Liver (tissue), 9 donors: ENCODE data around the gene CA9. TPM values are rescaled to one million over a fixed set of nuclear protein-coding genes. Genes with fewer than 3 reads are reported as not detected.

Experiments
- DNase-seq: peaks from one replicate; pipeline ENCODE4 v3.0.0-alpha.2; 2017; ENCODE audit warnings: low spot score
- H3K27ac ChIP-seq, 2 donors: one replicate each; pipeline ENCODE4 v1.7.0; 2013; ENCODE audit warnings: inconsistent platforms in 2 of 2, low read length in 2 of 2, control low read depth in 1 of 2, low read depth in 1 of 2, mild to moderate bottlenecking in 1 of 2
- H3K27me3 ChIP-seq, 4 donors: one replicate each; pipeline versions ENCODE4 v1.6.1 to v1.7.0; 2013; ENCODE audit warnings: low read length in 3 of 4, inconsistent platforms in 1 of 4, mild to moderate bottlenecking in 1 of 4, moderate library complexity in 1 of 4; ENCODE audit not compliant: control insufficient read depth in 4 of 4, insufficient read depth in 4 of 4
- H3K36me3 ChIP-seq, 4 donors: one replicate each; pipeline versions ENCODE4 v1.6.1 to v1.7.0; 2013; ENCODE audit warnings: low read length in 3 of 4, mild to moderate bottlenecking in 3 of 4, low read depth in 1 of 4, moderate library complexity in 1 of 4; ENCODE audit not compliant: control insufficient read depth in 4 of 4, insufficient read depth in 3 of 4
- H3K4me1 ChIP-seq, 4 donors: one replicate each; pipeline versions ENCODE4 v1.6.1 to v1.7.0; 2013; ENCODE audit warnings: low read length in 3 of 4, mild to moderate bottlenecking in 3 of 4, moderate library complexity in 1 of 4; ENCODE audit not compliant: control insufficient read depth in 4 of 4, insufficient read depth in 4 of 4
- H3K4me3 ChIP-seq, 3 donors: one replicate each; pipeline versions ENCODE4 v1.6.1 to v1.7.0; 2013; ENCODE audit warnings: low read length in 3 of 3, control low read depth in 1 of 3, low read depth in 1 of 3, mild to moderate bottlenecking in 1 of 3
- H3K9ac ChIP-seq, 2 donors: one replicate each; pipeline ENCODE4 v1.7.0; 2013; ENCODE audit warnings: low read length in 2 of 2, mild to moderate bottlenecking in 2 of 2, moderate library complexity in 2 of 2, control low read depth in 1 of 2, low read depth in 1 of 2
- H3K9me3 ChIP-seq, 4 donors: one replicate each; pipeline versions ENCODE4 v1.6.1 to v1.7.0; 2013; ENCODE audit warnings: low read length in 3 of 4; ENCODE audit not compliant: control insufficient read depth in 4 of 4
- EGR1 ChIP-seq, 2 donors: IDR thresholded peaks; 2 replicates each; pipeline ENCODE4 v1.6.1; 2016 to 2018; ENCODE audit warnings: antibody characterized with exemption in 2 of 2, low read depth in 2 of 2
- FOXA1 ChIP-seq: IDR thresholded peaks from 2 replicates; pipeline ENCODE4 v1.6.1; 2016; ENCODE audit warnings: antibody characterized with exemption
- GABPA ChIP-seq, 2 donors: IDR thresholded peaks in 1 of 2; conservative IDR thresholded peaks in 1 of 2; 2 replicates each; pipeline ENCODE4 v1.6.1; 2016; ENCODE audit warnings: antibody characterized with exemption in 2 of 2, mild to moderate bottlenecking in 1 of 2, moderate library complexity in 1 of 2
- HNF4A ChIP-seq, 2 donors: conservative IDR thresholded peaks; 2 replicates each; pipeline ENCODE4 v1.6.1; 2016; ENCODE audit warnings: antibody characterized with exemption in 2 of 2, mild to moderate bottlenecking in 2 of 2
- HNF4G ChIP-seq: IDR thresholded peaks from 2 replicates; pipeline ENCODE4 v1.6.1; 2016; ENCODE audit warnings: antibody characterized with exemption
- JUND ChIP-seq, 2 donors: IDR thresholded peaks; 2 replicates each; pipeline ENCODE4 v1.6.1; 2016; ENCODE audit warnings: antibody characterized with exemption in 2 of 2
- NR2F2 ChIP-seq: IDR thresholded peaks from 2 replicates; pipeline ENCODE4 v1.6.1; 2016; ENCODE audit warnings: antibody characterized with exemption
- RAD21 ChIP-seq, 2 donors: IDR thresholded peaks; 2 replicates each; pipeline ENCODE4 v1.6.1; 2016; ENCODE audit warnings: antibody characterized with exemption in 2 of 2, mild to moderate bottlenecking in 2 of 2
- RXRA ChIP-seq, 2 donors: IDR thresholded peaks; 2 replicates each; pipeline ENCODE4 v1.6.1; 2017 to 2018; ENCODE audit warnings: antibody characterized with exemption in 2 of 2, mild to moderate bottlenecking in 1 of 2
- SP1 ChIP-seq: IDR thresholded peaks from 2 replicates; pipeline ENCODE4 v1.6.1; 2018; ENCODE audit warnings: antibody characterized with exemption, mild to moderate bottlenecking
- TAF1 ChIP-seq: conservative IDR thresholded peaks from 2 replicates; pipeline ENCODE4 v1.6.1; 2016; ENCODE audit warnings: antibody characterized with exemption, mild to moderate bottlenecking
- YY1 ChIP-seq: IDR thresholded peaks from 2 replicates; pipeline ENCODE4 v1.6.1; 2016; ENCODE audit warnings: antibody characterized with exemption, mild to moderate bottlenecking
- WGBS: extraction: QIAGEN DNeasy Blood & Tissue Kit; methylation state at CpG from one replicate; pipeline ENCODE4 v1.1.7; 2013; 5-methylcytosine and 5-hydroxymethylcytosine counted together
- polyA plus RNA-seq, 2 donors: library from polyadenylated mRNA; stranded (reverse) in 1 of 2; unstranded in 1 of 2; fragments of 200-250 nt in 1 of 2; fragments of >200 nt in 1 of 2; fragmentation: Nextera tagmentation in 1 of 2; extraction: Ambion mirVana in 1 of 2; gene quantifications; one replicate each; pipeline versions ENCODE4 v1.2.1 to v1.2.3, GENCODE V29; 2013 to 2015
- total RNA-seq, 2 donors: library from RNA; depleted of rRNA; stranded (reverse); fragments of >200 nt; gene quantifications; one replicate each; pipeline ENCODE4 v1.2.3, GENCODE V29; 2014
- TF ChIP-seq, protein P1 (sequence below): IDR thresholded peaks from 2 replicates; pipeline ENCODE4 v1.6.1; 2016; ENCODE audit warnings: antibody characterized with exemption
- TF ChIP-seq, protein P2 (sequence below): IDR thresholded peaks from 2 replicates; pipeline ENCODE4 v1.6.1; 2016; ENCODE audit warnings: antibody characterized with exemption, mild to moderate bottlenecking
- TF ChIP-seq, protein P3 (sequence below): fragments of 150-350 bp; IDR thresholded peaks from 2 replicates; pipeline ENCODE4 v1.5.1; 2017; ENCODE audit warnings: improper control_type of control experiment, low read depth, low read length; ENCODE audit not compliant: missing input control
- TF ChIP-seq, protein P4 (sequence below): IDR thresholded peaks from 2 replicates; pipeline ENCODE4 v1.6.1; 2016; ENCODE audit warnings: antibody characterized with exemption
- TF ChIP-seq, protein P5 (sequence below): IDR thresholded peaks from 2 replicates; pipeline ENCODE4 v1.6.1; 2016; ENCODE audit warnings: antibody characterized with exemption
- donor health status: healthy.
- donor health status: healthy.
- donor health status: healthy.
- donor health status: healthy.
- donor health status: healthy.

CA9 gene
- total and polyA plus RNA-seq, 4 donors = 0.47 to 2.2 (median 0.80) TPM

DNA sequence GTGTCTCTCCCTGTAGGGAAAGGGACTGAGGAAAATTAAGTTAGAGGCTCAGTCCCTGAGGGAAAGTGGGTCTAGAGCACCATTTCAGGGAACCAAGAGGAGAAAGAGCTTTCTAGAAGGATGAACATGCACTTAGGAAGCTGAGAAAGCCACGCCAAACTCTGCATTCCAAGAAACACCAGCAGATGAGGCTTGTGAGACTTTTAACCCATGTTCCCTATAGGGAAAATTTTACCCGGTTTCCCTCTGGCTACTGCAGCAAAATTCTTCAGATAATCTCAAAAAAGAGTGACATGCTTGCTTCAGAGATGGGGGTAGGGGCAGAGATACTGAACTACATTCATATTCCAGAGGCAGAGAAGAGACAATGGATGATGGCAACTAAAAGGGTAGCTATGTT is 49.7 kb downstream of the CA9 start:
- Histone ChIP-seq H3K4me3 (no peak overlapping the region), H3K27me3 (no peaks in the 10 kb centered on the region), H3K27ac (no peak overlapping the region), H3K9ac (no peak overlapping the region), H3K36me3 (peaks cover 34 to 71% (median 68%) of the 10 kb centered on the region in 4 donors), H3K4me1 (peaks cover 8 to 21% (median 17%) of the 10 kb centered on the region in 4 donors), H3K9me3 (no peaks in the 10 kb centered on the region)
- 93% methylated on average over 2 of the region's 2 CpGs for whole genome bisulfite sequencing
- no peak for DNase-seq
- TF ChIP-seq NR2F2 (no peak), RXRA (IDR thresholded peaks at IDR 0.05) (no peak), JUND (IDR thresholded peaks at IDR 0.05) (no peak), GABPA (IDR thresholded peaks at IDR 0.05 in 1 of 2, conservative IDR thresholded peaks at IDR 0.05 in 1 of 2) (no peak), EGR1 (IDR thresholded peaks at IDR 0.05; ENCODE audit: low read depth in 2 of 2) (no peak), RAD21 (IDR thresholded peaks at IDR 0.05) (no peak), YY1 (no peak), HNF4A (conservative IDR thresholded peaks at IDR 0.05) (no peak), SP1 (no peak), FOXA1 (no peak), TAF1 (no peak), HNF4G (no peak)
- TF ChIP-seq, protein P1, sequence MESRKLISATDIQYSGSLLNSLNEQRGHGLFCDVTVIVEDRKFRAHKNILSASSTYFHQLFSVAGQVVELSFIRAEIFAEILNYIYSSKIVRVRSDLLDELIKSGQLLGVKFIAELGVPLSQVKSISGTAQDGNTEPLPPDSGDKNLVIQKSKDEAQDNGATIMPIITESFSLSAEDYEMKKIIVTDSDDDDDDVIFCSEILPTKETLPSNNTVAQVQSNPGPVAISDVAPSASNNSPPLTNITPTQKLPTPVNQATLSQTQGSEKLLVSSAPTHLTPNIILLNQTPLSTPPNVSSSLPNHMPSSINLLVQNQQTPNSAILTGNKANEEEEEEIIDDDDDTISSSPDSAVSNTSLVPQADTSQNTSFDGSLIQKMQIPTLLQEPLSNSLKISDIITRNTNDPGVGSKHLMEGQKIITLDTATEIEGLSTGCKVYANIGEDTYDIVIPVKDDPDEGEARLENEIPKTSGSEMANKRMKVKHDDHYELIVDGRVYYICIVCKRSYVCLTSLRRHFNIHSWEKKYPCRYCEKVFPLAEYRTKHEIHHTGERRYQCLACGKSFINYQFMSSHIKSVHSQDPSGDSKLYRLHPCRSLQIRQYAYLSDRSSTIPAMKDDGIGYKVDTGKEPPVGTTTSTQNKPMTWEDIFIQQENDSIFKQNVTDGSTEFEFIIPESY = no peak
- TF ChIP-seq, protein P2, sequence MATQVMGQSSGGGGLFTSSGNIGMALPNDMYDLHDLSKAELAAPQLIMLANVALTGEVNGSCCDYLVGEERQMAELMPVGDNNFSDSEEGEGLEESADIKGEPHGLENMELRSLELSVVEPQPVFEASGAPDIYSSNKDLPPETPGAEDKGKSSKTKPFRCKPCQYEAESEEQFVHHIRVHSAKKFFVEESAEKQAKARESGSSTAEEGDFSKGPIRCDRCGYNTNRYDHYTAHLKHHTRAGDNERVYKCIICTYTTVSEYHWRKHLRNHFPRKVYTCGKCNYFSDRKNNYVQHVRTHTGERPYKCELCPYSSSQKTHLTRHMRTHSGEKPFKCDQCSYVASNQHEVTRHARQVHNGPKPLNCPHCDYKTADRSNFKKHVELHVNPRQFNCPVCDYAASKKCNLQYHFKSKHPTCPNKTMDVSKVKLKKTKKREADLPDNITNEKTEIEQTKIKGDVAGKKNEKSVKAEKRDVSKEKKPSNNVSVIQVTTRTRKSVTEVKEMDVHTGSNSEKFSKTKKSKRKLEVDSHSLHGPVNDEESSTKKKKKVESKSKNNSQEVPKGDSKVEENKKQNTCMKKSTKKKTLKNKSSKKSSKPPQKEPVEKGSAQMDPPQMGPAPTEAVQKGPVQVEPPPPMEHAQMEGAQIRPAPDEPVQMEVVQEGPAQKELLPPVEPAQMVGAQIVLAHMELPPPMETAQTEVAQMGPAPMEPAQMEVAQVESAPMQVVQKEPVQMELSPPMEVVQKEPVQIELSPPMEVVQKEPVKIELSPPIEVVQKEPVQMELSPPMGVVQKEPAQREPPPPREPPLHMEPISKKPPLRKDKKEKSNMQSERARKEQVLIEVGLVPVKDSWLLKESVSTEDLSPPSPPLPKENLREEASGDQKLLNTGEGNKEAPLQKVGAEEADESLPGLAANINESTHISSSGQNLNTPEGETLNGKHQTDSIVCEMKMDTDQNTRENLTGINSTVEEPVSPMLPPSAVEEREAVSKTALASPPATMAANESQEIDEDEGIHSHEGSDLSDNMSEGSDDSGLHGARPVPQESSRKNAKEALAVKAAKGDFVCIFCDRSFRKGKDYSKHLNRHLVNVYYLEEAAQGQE = no peak
- TF ChIP-seq, protein P3, sequence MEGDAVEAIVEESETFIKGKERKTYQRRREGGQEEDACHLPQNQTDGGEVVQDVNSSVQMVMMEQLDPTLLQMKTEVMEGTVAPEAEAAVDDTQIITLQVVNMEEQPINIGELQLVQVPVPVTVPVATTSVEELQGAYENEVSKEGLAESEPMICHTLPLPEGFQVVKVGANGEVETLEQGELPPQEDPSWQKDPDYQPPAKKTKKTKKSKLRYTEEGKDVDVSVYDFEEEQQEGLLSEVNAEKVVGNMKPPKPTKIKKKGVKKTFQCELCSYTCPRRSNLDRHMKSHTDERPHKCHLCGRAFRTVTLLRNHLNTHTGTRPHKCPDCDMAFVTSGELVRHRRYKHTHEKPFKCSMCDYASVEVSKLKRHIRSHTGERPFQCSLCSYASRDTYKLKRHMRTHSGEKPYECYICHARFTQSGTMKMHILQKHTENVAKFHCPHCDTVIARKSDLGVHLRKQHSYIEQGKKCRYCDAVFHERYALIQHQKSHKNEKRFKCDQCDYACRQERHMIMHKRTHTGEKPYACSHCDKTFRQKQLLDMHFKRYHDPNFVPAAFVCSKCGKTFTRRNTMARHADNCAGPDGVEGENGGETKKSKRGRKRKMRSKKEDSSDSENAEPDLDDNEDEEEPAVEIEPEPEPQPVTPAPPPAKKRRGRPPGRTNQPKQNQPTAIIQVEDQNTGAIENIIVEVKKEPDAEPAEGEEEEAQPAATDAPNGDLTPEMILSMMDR = no peak
- TF ChIP-seq, protein P4, sequence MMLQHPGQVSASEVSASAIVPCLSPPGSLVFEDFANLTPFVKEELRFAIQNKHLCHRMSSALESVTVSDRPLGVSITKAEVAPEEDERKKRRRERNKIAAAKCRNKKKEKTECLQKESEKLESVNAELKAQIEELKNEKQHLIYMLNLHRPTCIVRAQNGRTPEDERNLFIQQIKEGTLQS = no peak
- TF ChIP-seq, protein P5, sequence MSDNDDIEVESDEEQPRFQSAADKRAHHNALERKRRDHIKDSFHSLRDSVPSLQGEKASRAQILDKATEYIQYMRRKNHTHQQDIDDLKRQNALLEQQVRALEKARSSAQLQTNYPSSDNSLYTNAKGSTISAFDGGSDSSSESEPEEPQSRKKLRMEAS = no peak
